Mesothelial cell of epicardium (in vitro differentiated cells): ENCODE data around the gene SLC6A17. TPM values are rescaled to one million over a fixed set of nuclear protein-coding genes. Genes with fewer than 3 reads are reported as not detected.
A peak's percentile ranks its signal among the peaks of the same experiment; 100 is the strongest.

Source experiments
- DNase-seq, 2 experiments: peaks; one replicate each; pipeline ENCODE4 v3.0.0; 2021; ENCODE audit warnings: low spot score in 2 of 2; ENCODE audit not compliant: unreplicated experiment in 2 of 2
- H3K27ac Mint-ChIP-seq: 2 replicates; pipeline ENCODE4 v1.8.0; 2021; ENCODE audit warnings: mixed read lengths
- H3K27me3 Mint-ChIP-seq: 2 replicates; pipeline ENCODE4 v1.8.0; 2021; ENCODE audit warnings: low read depth, mixed read lengths
- H3K36me3 Mint-ChIP-seq: 2 replicates; pipeline ENCODE4 v1.8.0; 2021; ENCODE audit warnings: mixed read lengths
- H3K4me1 Mint-ChIP-seq: 2 replicates; pipeline ENCODE4 v1.8.0; 2021; ENCODE audit warnings: mixed read lengths
- H3K4me3 Mint-ChIP-seq: 2 replicates; pipeline ENCODE4 v1.8.0; 2021; ENCODE audit warnings: mild to moderate bottlenecking, moderate library complexity, mixed read lengths
- H3K9me3 Mint-ChIP-seq: 2 replicates; pipeline ENCODE4 v1.8.0; 2021; ENCODE audit warnings: mixed read lengths
- CTCF ChIP-seq: fragments of 200-600 bp; sonication (generic); IDR thresholded peaks from one replicate; pipeline ENCODE4 v1.5.0; 2021; ENCODE audit warnings: antibody characterized with exemption; ENCODE audit not compliant: unreplicated experiment
- total RNA-seq: library from RNA; stranded (reverse); gene quantifications from 3 replicates; pipeline ENCODE4 v1.2.1, GENCODE V29; 2021

SLC6A17 gene
- total RNA-seq, 1 donor from 2014 or later: 1.6 TPM

- no peak overlapping the region for H3K27ac Mint-ChIP-seq
- H3K27me3 Mint-ChIP-seq: peaks cover 32% of the 10 kb centered on the region
- H3K36me3 Mint-ChIP-seq: no peaks in the 10 kb centered on the region
- no peak for TF ChIP-seq CTCF
- H3K4me3 Mint-ChIP-seq: no peak overlapping the region
- DNase-seq: peak in 1 of 2 experiments; percentile 43
- peaks cover 4% of the 10 kb centered on the region for H3K9me3 Mint-ChIP-seq
- H3K4me1 Mint-ChIP-seq: peaks cover 7% of the 10 kb centered on the region
These were observed 20.1 kb upstream of the SLC6A17 start for GRCh38 chr1:110130113-110130591.

- peaks cover 32% of the 10 kb centered on the region for H3K27me3 Mint-ChIP-seq
- no peak for TF ChIP-seq CTCF
- no peak for DNase-seq
- H3K9me3 Mint-ChIP-seq: peaks cover under 1% of the 10 kb centered on the region
- H3K4me1 Mint-ChIP-seq: peaks cover 7% of the 10 kb centered on the region
- H3K36me3 Mint-ChIP-seq: no peaks in the 10 kb centered on the region
- no peak overlapping the region for H3K27ac Mint-ChIP-seq
- H3K4me3 Mint-ChIP-seq: no peak overlapping the region
These were observed 19.3 kb upstream of the SLC6A17 start for GRCh38 chr1:110130989-110131388.

GRCh38 chr1:110132682-110133081, 17.6 kb upstream of the SLC6A17 start:
- H3K27me3 Mint-ChIP-seq: peaks cover 32% of the 10 kb centered on the region
- TF ChIP-seq CTCF: no peak

GRCh38 chr1:110133436-110133835, 16.9 kb upstream of the SLC6A17 start:
- H3K4me3 Mint-ChIP-seq: no peak overlapping the region
- no peak for TF ChIP-seq CTCF
- peaks cover 27% of the 10 kb centered on the region for H3K27me3 Mint-ChIP-seq

More at GRCh38 chr1:110132682-110133081, 17.6 kb upstream of the SLC6A17 start:
- Mint-ChIP-seq H3K36me3 (no peaks in the 10 kb centered on the region), H3K4me1 (peaks cover 20% of the 10 kb centered on the region), H3K27ac (no peak overlapping the region), H3K4me3 (no peak overlapping the region), H3K9me3 (no peaks in the 10 kb centered on the region)
- DNase-seq: no peak

GRCh38 chr1:110134050-110134595, 16.2 kb upstream of the SLC6A17 start:
- H3K36me3 Mint-ChIP-seq: no peaks in the 10 kb centered on the region
- DNase-seq: no peak
- H3K4me3 Mint-ChIP-seq: no peak overlapping the region
- H3K27me3 Mint-ChIP-seq: peaks cover 26% of the 10 kb centered on the region
- peaks cover 20% of the 10 kb centered on the region for H3K4me1 Mint-ChIP-seq
- no peak for TF ChIP-seq CTCF
- no peaks in the 10 kb centered on the region for H3K9me3 Mint-ChIP-seq
- no peak overlapping the region for H3K27ac Mint-ChIP-seq

More at GRCh38 chr1:110133436-110133835, 16.9 kb upstream of the SLC6A17 start:
- Mint-ChIP-seq H3K27ac (no peak overlapping the region), H3K9me3 (no peaks in the 10 kb centered on the region), H3K36me3 (no peaks in the 10 kb centered on the region), H3K4me1 (peaks cover 20% of the 10 kb centered on the region)
- DNase-seq: no peak
